ENCODE data around the gene AMMECR1L. TPM values are rescaled to one million over a fixed set of nuclear protein-coding genes. Genes with fewer than 3 reads are reported as not detected.

Gene AMMECR1L
- polyA plus RNA-seq, 1 donor from 2014 or later: 19.5 TPM

DNA sequence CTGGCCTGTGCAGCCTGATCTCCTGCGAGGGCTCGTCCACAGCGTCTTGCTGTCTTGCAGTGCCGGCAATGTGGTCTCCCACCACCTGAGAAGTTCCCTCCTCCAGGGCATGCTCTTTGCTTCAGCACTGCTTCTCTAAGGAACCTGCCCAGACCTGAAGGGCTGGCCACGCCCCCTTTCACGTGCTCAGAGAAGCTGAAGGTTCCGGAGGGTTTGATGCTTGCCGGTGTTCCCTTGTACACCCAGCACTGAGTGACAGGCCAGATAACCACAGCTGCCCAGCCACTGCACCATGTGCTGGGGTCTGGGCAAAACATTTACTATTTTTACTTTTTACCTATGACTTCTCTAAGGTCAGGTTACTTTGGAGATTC, 26.1 kb downstream of the AMMECR1L start:
- Histone ChIP-seq H3K79me2 (replicated peaks; ENCODE audit: insufficient read depth, low read length) (peaks cover 25% of the 10 kb centered on the region), H3K27me3 (ENCODE audit: insufficient read depth, low read depth, low read length) (no peaks in the 10 kb centered on the region), H3K27ac (ENCODE audit: low read length) (no peak overlapping the region), H3K36me3 (ENCODE audit: insufficient read depth, low read length) (no peaks in the 10 kb centered on the region), H4K20me1 (ENCODE audit: insufficient read depth) (no peaks in the 10 kb centered on the region), H3K4me3 (ENCODE audit: low read length) (no peak overlapping the region), H3F3A (ENCODE audit: insufficient read depth, low read length, poor library complexity, severe bottlenecking) (no peaks in the 10 kb centered on the region), H2AFZ (ENCODE audit: low read depth, low read length) (no peak overlapping the region), H3K9me3 (ENCODE audit: low read length) (no peaks in the 10 kb centered on the region), H3K4me2 (ENCODE audit: low read length) (no peak overlapping the region), H3K9me2 (ENCODE audit: insufficient read depth, low read length) (no peaks in the 10 kb centered on the region), H3K9ac (ENCODE audit: low read length) (no peak overlapping the region)
- TF ChIP-seq REST (IDR thresholded peaks at IDR 0.05; ENCODE audit: borderline replicate concordance) (no peak), MXI1 (conservative IDR thresholded peaks at IDR 0.05; ENCODE audit: poor library complexity, severe bottlenecking) (no peak), EP300 (conservative IDR thresholded peaks at IDR 0.05; ENCODE audit: poor library complexity, severe bottlenecking) (no peak), EZH2 (IDR thresholded peaks at IDR 0.05; ENCODE audit: borderline replicate concordance, insufficient read depth, low read length, poor library complexity, severe bottlenecking) (no peak), POLR2AphosphoS5 (IDR thresholded peaks at IDR 0.05) (no peak), SMC3 (conservative IDR thresholded peaks at IDR 0.05; ENCODE audit: poor library complexity) (no peak), TAF1 (IDR thresholded peaks at IDR 0.05; ENCODE audit: low read depth) (no peak), RAD21 (conservative IDR thresholded peaks at IDR 0.05) (no peak)
- TF ChIP-seq, protein P1, sequence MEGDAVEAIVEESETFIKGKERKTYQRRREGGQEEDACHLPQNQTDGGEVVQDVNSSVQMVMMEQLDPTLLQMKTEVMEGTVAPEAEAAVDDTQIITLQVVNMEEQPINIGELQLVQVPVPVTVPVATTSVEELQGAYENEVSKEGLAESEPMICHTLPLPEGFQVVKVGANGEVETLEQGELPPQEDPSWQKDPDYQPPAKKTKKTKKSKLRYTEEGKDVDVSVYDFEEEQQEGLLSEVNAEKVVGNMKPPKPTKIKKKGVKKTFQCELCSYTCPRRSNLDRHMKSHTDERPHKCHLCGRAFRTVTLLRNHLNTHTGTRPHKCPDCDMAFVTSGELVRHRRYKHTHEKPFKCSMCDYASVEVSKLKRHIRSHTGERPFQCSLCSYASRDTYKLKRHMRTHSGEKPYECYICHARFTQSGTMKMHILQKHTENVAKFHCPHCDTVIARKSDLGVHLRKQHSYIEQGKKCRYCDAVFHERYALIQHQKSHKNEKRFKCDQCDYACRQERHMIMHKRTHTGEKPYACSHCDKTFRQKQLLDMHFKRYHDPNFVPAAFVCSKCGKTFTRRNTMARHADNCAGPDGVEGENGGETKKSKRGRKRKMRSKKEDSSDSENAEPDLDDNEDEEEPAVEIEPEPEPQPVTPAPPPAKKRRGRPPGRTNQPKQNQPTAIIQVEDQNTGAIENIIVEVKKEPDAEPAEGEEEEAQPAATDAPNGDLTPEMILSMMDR (IDR thresholded peaks at IDR 0.05; ENCODE audit: poor library complexity, severe bottlenecking): no peak

DNA sequence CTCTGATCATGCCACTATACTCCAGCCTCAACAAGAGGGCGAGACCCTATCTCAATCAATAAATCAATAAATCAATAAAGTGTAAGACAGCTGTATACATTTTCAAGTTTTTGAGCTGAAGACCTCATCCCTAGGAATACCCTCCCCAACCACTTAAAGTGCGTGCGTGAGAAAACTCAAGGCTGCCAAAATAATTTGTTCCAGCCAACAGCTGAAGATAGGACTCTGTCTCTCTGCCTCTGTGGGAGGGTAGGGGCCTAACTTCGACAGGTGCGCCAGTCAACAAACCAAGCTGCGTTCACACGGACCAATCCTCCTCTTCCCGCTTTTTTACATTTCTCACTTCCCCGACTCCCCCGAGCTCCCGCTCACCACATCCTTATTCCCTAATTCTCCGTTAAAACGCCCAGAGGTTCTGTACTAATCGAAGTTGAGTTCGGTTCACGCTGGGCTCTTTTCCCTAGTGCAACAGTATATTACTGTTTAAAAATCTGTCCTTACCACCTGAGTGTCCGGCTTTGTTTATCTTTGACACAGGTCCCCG, 28.4 kb downstream of the AMMECR1L start:
- Histone ChIP-seq H3F3A (ENCODE audit: insufficient read depth, low read length, poor library complexity, severe bottlenecking) (no peaks in the 10 kb centered on the region), H3K9me2 (ENCODE audit: insufficient read depth, low read length) (no peaks in the 10 kb centered on the region), H3K27ac (ENCODE audit: low read length) (peak overlapping the region; percentile 65), H3K79me2 (replicated peaks; ENCODE audit: insufficient read depth, low read length) (peaks cover 25% of the 10 kb centered on the region), H3K4me3 (ENCODE audit: low read length) (peak overlapping the region; percentile 97), H3K9ac (ENCODE audit: low read length) (peak overlapping the region; percentile 84), H3K9me3 (ENCODE audit: low read length) (no peaks in the 10 kb centered on the region), H3K4me2 (ENCODE audit: low read length) (peak overlapping the region; percentile 82), H3K27me3 (ENCODE audit: insufficient read depth, low read depth, low read length) (no peaks in the 10 kb centered on the region), H2AFZ (ENCODE audit: low read depth, low read length) (peak overlapping the region; percentile 83), H3K36me3 (ENCODE audit: insufficient read depth, low read length) (no peaks in the 10 kb centered on the region), H4K20me1 (ENCODE audit: insufficient read depth) (no peaks in the 10 kb centered on the region)
- no peak for TF ChIP-seq RAD21 (conservative IDR thresholded peaks at IDR 0.05)
- TF ChIP-seq, protein P1 (IDR thresholded peaks at IDR 0.05; ENCODE audit: poor library complexity, severe bottlenecking): no peak
- TF ChIP-seq REST (IDR thresholded peaks at IDR 0.05; ENCODE audit: borderline replicate concordance): no peak
- no peak for TF ChIP-seq POLR2AphosphoS5 (IDR thresholded peaks at IDR 0.05)
- TF ChIP-seq TAF1 (IDR thresholded peaks at IDR 0.05; ENCODE audit: low read depth): no peak
- TF ChIP-seq EP300 (conservative IDR thresholded peaks at IDR 0.05; ENCODE audit: poor library complexity, severe bottlenecking): no peak
- no peak for TF ChIP-seq SMC3 (conservative IDR thresholded peaks at IDR 0.05; ENCODE audit: poor library complexity)
- TF ChIP-seq EZH2 (IDR thresholded peaks at IDR 0.05; ENCODE audit: borderline replicate concordance, insufficient read depth, low read length, poor library complexity, severe bottlenecking): no peak
- TF ChIP-seq MXI1 (conservative IDR thresholded peaks at IDR 0.05; ENCODE audit: poor library complexity, severe bottlenecking): no peak
